HCT116 (cell line): ENCODE measurements around the gene GPR78. TPM values are rescaled to one million over a fixed set of nuclear protein-coding genes. Genes with fewer than 3 reads are reported as not detected.
A peak's percentile ranks its signal among the peaks of the same experiment; 100 is the strongest.

Experiments used
- ATAC-seq: fragments of 200-7000 bp; cut with Tn5 transposase; 2 replicates; pipeline ENCODE4 v1.9.1; 2020; ENCODE audit warnings: mild to moderate bottlenecking, moderate library complexity
- BruUV-seq: library from RNA; stranded (reverse); fragments of 400-500 nt; replicated peaks from 2 replicates; lab custom pipeline; 2021; lab: Mats Ljungman, UMichigan
- CTCF ChIA-PET: fragments of 300-600 bp; sonication (Branson Sonifier 250); formaldehyde crosslinking; loops from one replicate; lab custom pipeline; 2021; ENCODE audit warnings: antibody characterized with exemption; lab: Charles Lee
- POLR2A ChIA-PET: fragments of 300-600, 350-600 bp; sonication (Branson Sonifier 250); formaldehyde crosslinking; loops from one replicate; lab custom pipeline; 2021; ENCODE audit warnings: antibody characterized with exemption; lab: Charles Lee
- RAD21 ChIA-PET, 2 experiments: fragments of 300-600 bp; sonication (Branson Sonifier 250); formaldehyde crosslinking; loops; one replicate each; lab custom pipeline; 2023; ENCODE audit warnings: low total read pairs in 2 of 2; ENCODE audit not compliant: uncharacterized antibody in 2 of 2, unreplicated experiment in 2 of 2, low non-redundant PET in 1 of 2; lab: Charles Lee
- DNase-seq: peaks from one replicate; pipeline ENCODE4 v3.0.0-alpha.2; 2010; ENCODE audit warnings: low read depth, low spot score
- H2AFZ ChIP-seq: fragments of 200-600 bp; shearing (Covaris generic), sonication (generic); 2 replicates; pipeline ENCODE4 v1.6.1; 2017; ENCODE audit warnings: low read depth, mixed run types, mixed read lengths, antibody characterized with exemption, low read length; ENCODE audit not compliant: poor library complexity, severe bottlenecking
- H3K27ac ChIP-seq: 2 replicates; pipeline ENCODE4 v1.5.1; 2012; ENCODE audit warnings: low read depth, low read length
- H3K27me3 ChIP-seq: fragments of 200-600 bp; sonication (generic); 2 replicates; pipeline ENCODE4 v1.6.1; 2016; ENCODE audit warnings: mixed run types, low read length, mixed read lengths; ENCODE audit not compliant: insufficient read depth
- H3K36me3 ChIP-seq, 2 experiments: fragments of 200-500 bp in 1 of 2; fragments of 200-600 bp in 1 of 2; sonication (Bioruptor generic) in 1 of 2; sonication (generic) in 1 of 2; 2 replicates each; pipeline versions ENCODE4 v1.5.1 to v1.6.1; 2014 to 2016; ENCODE audit warnings: low read length in 2 of 2, inconsistent platforms in 1 of 2, mixed read lengths in 1 of 2, mixed run types in 1 of 2; ENCODE audit not compliant: insufficient read depth in 2 of 2, control insufficient read depth in 1 of 2
- H3K4me1 ChIP-seq, 2 experiments: fragments of 200-600 bp in 1 of 2; sonication (generic) in 1 of 2; 2 replicates each; pipeline versions ENCODE4 v1.5.1 to v1.6.1; 2012 to 2017; ENCODE audit warnings: low read length in 2 of 2, inconsistent platforms in 1 of 2, mild to moderate bottlenecking in 1 of 2, mixed read lengths in 1 of 2, mixed run types in 1 of 2, moderate library complexity in 1 of 2; ENCODE audit not compliant: insufficient read depth in 2 of 2, control insufficient read depth in 1 of 2
- H3K4me2 ChIP-seq: fragments of 200-600 bp; sonication (generic); 2 replicates; pipeline ENCODE4 v1.6.1; 2017; ENCODE audit warnings: mixed run types, low read length, mixed read lengths
- H3K4me3 ChIP-seq, 2 experiments: fragments of 200-600 bp in 1 of 2; sonication (generic) in 1 of 2; replicated peaks in 1 of 2; 2 replicates each; pipeline ENCODE4 v1.5.1; 2011 to 2016; ENCODE audit warnings: low read length in 2 of 2, control low read depth in 1 of 2, low read depth in 1 of 2, mild to moderate bottlenecking in 1 of 2, mixed read lengths in 1 of 2, mixed run types in 1 of 2
- H3K79me2 ChIP-seq: fragments of 200-600 bp; sonication (generic); 2 replicates; pipeline ENCODE4 v1.6.1; 2017; ENCODE audit warnings: mild to moderate bottlenecking, mixed run types, low read length, moderate library complexity, mixed read lengths; ENCODE audit not compliant: insufficient read depth
- H3K9ac ChIP-seq: fragments of 200-600 bp; sonication (generic); 2 replicates; pipeline ENCODE4 v1.6.1; 2016; ENCODE audit warnings: low read length, mixed read lengths
- H3K9me2 ChIP-seq: fragments of 200-600 bp; sonication (generic), shearing (Covaris generic); 2 replicates; pipeline ENCODE4 v1.6.1; 2017; ENCODE audit warnings: mixed run types, mild to moderate bottlenecking, moderate library complexity; ENCODE audit not compliant: insufficient read depth
- H3K9me3 ChIP-seq, 2 experiments: fragments of 200-500 bp in 1 of 2; fragments of 200-600 bp in 1 of 2; sonication (Bioruptor generic) in 1 of 2; sonication (generic) in 1 of 2; 2 replicates each; pipeline ENCODE4 v1.6.1; 2014 to 2017; ENCODE audit warnings: low read length in 2 of 2, mixed read lengths in 2 of 2, inconsistent platforms in 1 of 2, low read depth in 1 of 2, mild to moderate bottlenecking in 1 of 2, mixed run types in 1 of 2, moderate library complexity in 1 of 2; ENCODE audit not compliant: control insufficient read depth in 1 of 2, insufficient read depth in 1 of 2
- H4K20me1 ChIP-seq: fragments of 200-600 bp; sonication (generic), shearing (Covaris generic); 2 replicates; pipeline ENCODE4 v1.6.1; 2017; ENCODE audit warnings: mixed run types, mild to moderate bottlenecking, moderate library complexity; ENCODE audit not compliant: insufficient read depth
- CEBPB ChIP-seq: IDR thresholded peaks from 2 replicates; pipeline ENCODE4 v1.6.1; 2012; ENCODE audit warnings: low read depth
- ELF1 ChIP-seq: IDR thresholded peaks from 2 replicates; pipeline ENCODE4 v1.6.1; 2012; ENCODE audit warnings: low read depth, borderline replicate concordance
- FOSL1 ChIP-seq: IDR thresholded peaks from 2 replicates; pipeline ENCODE4 v1.6.1; 2012; ENCODE audit warnings: low read depth
- JUND ChIP-seq: IDR thresholded peaks from 2 replicates; pipeline ENCODE4 v1.6.1; 2012
- MAX ChIP-seq: IDR thresholded peaks from 2 replicates; pipeline ENCODE4 v1.6.1; 2012
- POLR2A ChIP-seq: IDR thresholded peaks from 2 replicates; pipeline ENCODE4 v1.7.0; 2011; ENCODE audit warnings: borderline replicate concordance; ENCODE audit not compliant: insufficient read depth, insufficient read length; ENCODE audit errors: extremely low read depth
- POLR2AphosphoS5 ChIP-seq: IDR thresholded peaks from 2 replicates; pipeline ENCODE4 v1.6.1; 2011; ENCODE audit warnings: mild to moderate bottlenecking, low read depth, low read length, moderate library complexity
- RAD21 ChIP-seq: IDR thresholded peaks from 2 replicates; pipeline ENCODE4 v1.6.1; 2012; ENCODE audit warnings: low read depth, mild to moderate bottlenecking
- SP1 ChIP-seq: IDR thresholded peaks from 2 replicates; pipeline ENCODE4 v1.6.1; 2012; ENCODE audit warnings: low read depth
- SRF ChIP-seq: IDR thresholded peaks from 2 replicates; pipeline ENCODE4 v1.6.1; 2012; ENCODE audit warnings: low read depth
- TCF7L2 ChIP-seq: IDR thresholded peaks from 2 replicates; pipeline ENCODE4 v1.7.0; 2011; ENCODE audit warnings: borderline replicate concordance, inconsistent platforms; ENCODE audit not compliant: insufficient read depth, insufficient read length; ENCODE audit errors: extremely low read depth
- ZBTB33 ChIP-seq: IDR thresholded peaks from 2 replicates; pipeline ENCODE4 v1.6.1; 2011; ENCODE audit warnings: mild to moderate bottlenecking, low read length, moderate library complexity; ENCODE audit not compliant: insufficient replicate concordance; ENCODE audit errors: extremely low read depth
- ZFX ChIP-seq: fragments of 450-650 bp; IDR thresholded peaks from 2 replicates; pipeline ENCODE4 v1.6.1; 2017
- ZNF274 ChIP-seq: fragments of 200-500 bp; sonication (Bioruptor generic); IDR thresholded peaks from 2 replicates; pipeline ENCODE4 v1.6.1; 2014; ENCODE audit warnings: mild to moderate bottlenecking, low read depth, low read length, inconsistent platforms
- intact Hi-C: fragments of 100-400 bp; cut with micrococcal nuclease; formaldehyde crosslinking; loops from 2 replicates; pipeline ENCODE4 v1.10.0; 2022
- total RNA-seq: library from RNA; stranded (reverse); gene quantifications from one replicate; pipeline ENCODE4 v1.2.1, GENCODE V29; 2021; ENCODE audit not compliant: unreplicated experiment

Gene GPR78
- total RNA-seq, 1 experiment from 2014 or later: not detected

GRCh38 chr4:8599091-8599460 lies 18.9 kb downstream of the GPR78 start:
- ChIA-PET CTCF (interaction anchor here (0.9 kb wide), 1 partner anchor 9 kb away, joined by 4 read pairs; no protein-coding TSS in a partner anchor), RAD21 (no interaction called here), POLR2A (no interaction called here)
- H3K79me2 ChIP-seq: no peaks in the 10 kb centered on the region
- ATAC-seq (peak; percentile 16), DNase-seq (no peak)
- no peak overlapping the region for H3K27ac ChIP-seq
- peaks cover 11 to 19% of the 10 kb centered on the region in 2 experiments; a peak in 3 of 4 replicates for H3K4me1 ChIP-seq
- H3K27me3 ChIP-seq: 0 out of 2 replicates have a peak, but pooled peaks cover 4% of the 10 kb centered on the region
- no peaks in the 10 kb centered on the region for H3K9me2 ChIP-seq
- no TSS peak for BruUV-seq
- H3K9ac ChIP-seq: peak overlapping the region; percentile 19; the same call in 1 of the 2 replicates
- H3K4me3 ChIP-seq: no peak overlapping the region
- H3K36me3 ChIP-seq: no peaks in the 10 kb centered on the region
- TF ChIP-seq POLR2AphosphoS5: no peak
- TF ChIP-seq FOSL1: no peak
- TF ChIP-seq MAX: no peak
- no peak for TF ChIP-seq TCF7L2
- TF ChIP-seq SRF: no peak
- no peak for TF ChIP-seq ELF1
- no peak for TF ChIP-seq RAD21
- no peak for TF ChIP-seq ZFX
- no peak for TF ChIP-seq CEBPB
- no peaks in the 10 kb centered on the region for H4K20me1 ChIP-seq
- H3K4me2 ChIP-seq: peak overlapping the region; percentile 62
- intact Hi-C loops: loop anchor here (5.0 to 10.0 kb wide), 2 partner anchors 318 to 354 kb away; no protein-coding TSS in a partner anchor
- no peak overlapping the region for H2AFZ ChIP-seq
- H3K9me3 ChIP-seq: no peaks in the 10 kb centered on the region

- Histone ChIP-seq H3K4me1 (peaks cover 11 to 17% of the 10 kb centered on the region in 2 experiments; a peak in 3 of 4 replicates), H3K27me3 (0 out of 2 replicates have a peak, but pooled peaks cover 4% of the 10 kb centered on the region), H3K79me2 (no peaks in the 10 kb centered on the region), H3K9me2 (no peaks in the 10 kb centered on the region), H3K9me3 (no peaks in the 10 kb centered on the region), H3K4me3 (no peak overlapping the region), H3K4me2 (peak overlapping the region; percentile 62), H4K20me1 (no peaks in the 10 kb centered on the region), H3K27ac (no peak overlapping the region), H3K36me3 (no peaks in the 10 kb centered on the region), H3K9ac (peak overlapping the region; percentile 19; the same call in 1 of the 2 replicates), H2AFZ (no peak overlapping the region)
- ChIA-PET POLR2A (no interaction called here), CTCF (interaction anchor here (0.9 kb wide), 1 partner anchor 8 kb away, joined by 4 read pairs; no protein-coding TSS in a partner anchor), RAD21 (no interaction called here)
- peak; percentile 77 for DNase-seq
- no TSS peak for BruUV-seq
- intact Hi-C loops: loop anchor here (5.0 to 10.0 kb wide), 3 partner anchors 285 to 355 kb away; no protein-coding TSS in a partner anchor
- peak; percentile 94 for ATAC-seq
- TF ChIP-seq MAX (peak; percentile 58; the same call in 1 of the 2 replicates), FOSL1 (peak; percentile 72), SP1 (no peak; the same call in 1 of the 2 replicates), POLR2A (no peak), ZBTB33 (no peak), POLR2AphosphoS5 (peak; percentile 41; the same call in 1 of the 2 replicates), JUND (peak; percentile 77), ZNF274 (no peak), ELF1 (no peak)
Observed at GRCh38 chr4:8599657-8600056, 19.5 kb downstream of the GPR78 start.
